IMR-90 (cell line): ENCODE results near the gene MFRP. TPM values are rescaled to one million over a fixed set of nuclear protein-coding genes. Genes with fewer than 3 reads are reported as not detected.

ENCODE experiments used
- ATAC-seq: fragments of 200-7000 bp; cut with Tn5 transposase; 2 replicates; pipeline ENCODE4 v1.9.1; 2020; ENCODE audit warnings: low read depth, mild to moderate bottlenecking, moderate library complexity
- BruUV-seq: library from RNA; stranded (reverse); fragments of 400-500 nt; replicated peaks from 2 replicates; lab custom pipeline; 2021; lab: Mats Ljungman, UMichigan
- CTCF ChIA-PET: fragments of 300-600 bp; formaldehyde crosslinking; extraction: SDS; loops from one replicate; lab custom pipeline; 2021; ENCODE audit warnings: antibody characterized with exemption; lab: Yijun Ruan, JAX
- POLR2A ChIA-PET: fragments of 300-600 bp; sonication (Branson Sonifier 250); formaldehyde crosslinking; loops from one replicate; lab custom pipeline; 2022; ENCODE audit warnings: antibody characterized with exemption; ENCODE audit not compliant: unreplicated experiment; lab: Charles Lee
- DNase-seq: peaks from one replicate; pipeline ENCODE4 v3.0.0; 2013
- H2AFZ ChIP-seq: replicated peaks from 2 replicates; pipeline ENCODE3; 2013; ENCODE audit warnings: low read length, mild to moderate bottlenecking; ENCODE audit not compliant: poor library complexity
- H2AK5ac ChIP-seq: 2 replicates; pipeline ENCODE4 v1.6.1; 2013; ENCODE audit warnings: low read depth, low read length, inconsistent platforms
- H2AK9ac ChIP-seq: replicated peaks from 2 replicates; pipeline ENCODE3; 2013; ENCODE audit warnings: mild to moderate bottlenecking, low read depth, low read length, moderate library complexity; ENCODE audit not compliant: poor library complexity
- H2BK120ac ChIP-seq: 2 replicates; pipeline ENCODE4 v1.6.1; 2013; ENCODE audit warnings: low read depth, low read length, inconsistent platforms
- H2BK15ac ChIP-seq: 3 replicates; pipeline ENCODE4 v1.6.1; 2013; ENCODE audit warnings: low read depth, low read length, inconsistent platforms
- H2BK20ac ChIP-seq: 2 replicates; pipeline ENCODE4 v1.6.1; 2013; ENCODE audit warnings: low read depth, mild to moderate bottlenecking, inconsistent platforms, low read length, moderate library complexity
- H2BK5ac ChIP-seq: 2 replicates; pipeline ENCODE4 v1.6.1; 2013; ENCODE audit warnings: mild to moderate bottlenecking, low read depth, low read length, inconsistent platforms; ENCODE audit not compliant: poor library complexity, severe bottlenecking
- H3K14ac ChIP-seq: replicated peaks from 2 replicates; pipeline ENCODE4 v1.6.1; 2013; ENCODE audit warnings: low read depth, low read length, inconsistent platforms
- H3K18ac ChIP-seq: 2 replicates; pipeline ENCODE4 v1.6.1; 2013; ENCODE audit warnings: low read depth, low read length, control low read depth
- H3K23ac ChIP-seq: 2 replicates; pipeline ENCODE4 v1.6.1; 2013; ENCODE audit warnings: low read depth, low read length, inconsistent platforms
- H3K27ac ChIP-seq: 2 replicates; pipeline ENCODE4 v1.5.1; 2013; ENCODE audit warnings: mild to moderate bottlenecking, control low read depth, low read length; ENCODE audit not compliant: insufficient read depth
- H3K27me3 ChIP-seq: 2 replicates; pipeline ENCODE4 v1.6.1; 2013; ENCODE audit warnings: low read length; ENCODE audit not compliant: control insufficient read depth, insufficient read depth
- H3K36me3 ChIP-seq: 2 replicates; pipeline ENCODE4 v1.6.1; 2013; ENCODE audit warnings: low read length, mixed read lengths; ENCODE audit not compliant: control insufficient read depth, insufficient read depth
- H3K4ac ChIP-seq: 2 replicates; pipeline ENCODE4 v1.6.1; 2013; ENCODE audit warnings: low read depth, low read length, inconsistent platforms
- H3K4me1 ChIP-seq: 2 replicates; pipeline ENCODE4 v1.6.1; 2013; ENCODE audit warnings: low read length, mixed read lengths; ENCODE audit not compliant: control insufficient read depth, insufficient read depth
- H3K4me2 ChIP-seq: 2 replicates; pipeline ENCODE4 v1.6.1; 2013; ENCODE audit warnings: low read depth, mild to moderate bottlenecking, control low read depth, low read length, moderate library complexity
- H3K4me3 ChIP-seq: 2 replicates; pipeline ENCODE4 v1.5.1; 2013; ENCODE audit warnings: low read depth, mild to moderate bottlenecking, control low read depth, low read length, moderate library complexity; ENCODE audit not compliant: insufficient read depth
- H3K56ac ChIP-seq: 2 replicates; pipeline ENCODE4 v1.6.1; 2013; ENCODE audit warnings: low read length, inconsistent platforms; ENCODE audit not compliant: insufficient read depth; ENCODE audit errors: extremely low read depth
- H3K79me1 ChIP-seq, 2 experiments: 2 replicates each; pipeline ENCODE4 v1.6.1; 2013; ENCODE audit warnings: low read length in 2 of 2, inconsistent platforms in 1 of 2, low read depth in 1 of 2
- H3K9ac ChIP-seq: 2 replicates; pipeline ENCODE4 v1.6.1; 2013; ENCODE audit warnings: low read depth, low read length, control low read depth
- H3K9me1 ChIP-seq: 2 replicates; pipeline ENCODE4 v1.6.1; 2013; ENCODE audit warnings: low read length, inconsistent platforms; ENCODE audit not compliant: insufficient read depth
- H3K9me3 ChIP-seq: 2 replicates; pipeline ENCODE4 v1.6.1; 2013; ENCODE audit warnings: low read length; ENCODE audit not compliant: control insufficient read depth, insufficient read depth
- H4K20me1 ChIP-seq: 2 replicates; pipeline ENCODE4 v1.6.1; 2013; ENCODE audit warnings: low read length, inconsistent platforms; ENCODE audit not compliant: insufficient read depth
- H4K5ac ChIP-seq: 2 replicates; pipeline ENCODE4 v1.6.1; 2013; ENCODE audit warnings: mild to moderate bottlenecking, low read depth, low read length, control low read depth
- H4K8ac ChIP-seq, 2 experiments: 2 replicates each; pipeline ENCODE4 v1.6.1; 2013; ENCODE audit warnings: low read depth in 2 of 2, low read length in 2 of 2, control low read depth in 1 of 2, inconsistent platforms in 1 of 2
- H4K91ac ChIP-seq: 2 replicates; pipeline ENCODE4 v1.6.1; 2013; ENCODE audit warnings: low read depth, low read length, inconsistent platforms; ENCODE audit not compliant: insufficient read depth
- BHLHE40 ChIP-seq: fragments of 150-350 bp; IDR thresholded peaks from 2 replicates; pipeline ENCODE4 v1.6.1; 2016; ENCODE audit warnings: mild to moderate bottlenecking, low read depth, low read length
- CEBPB ChIP-seq: IDR thresholded peaks from 2 replicates; pipeline ENCODE4 v1.6.1; 2012; ENCODE audit warnings: low read depth, low read length, improper control_type of control experiment
- CHD1 ChIP-seq: IDR thresholded peaks from 2 replicates; pipeline ENCODE4 v1.6.1; 2012; ENCODE audit warnings: low read depth, low read length, improper control_type of control experiment
- MAFK ChIP-seq: IDR thresholded peaks from 2 replicates; pipeline ENCODE4 v1.6.1; 2012; ENCODE audit warnings: low read depth, low read length, improper control_type of control experiment
- MAZ ChIP-seq: IDR thresholded peaks from 2 replicates; pipeline ENCODE4 v1.6.1; 2012; ENCODE audit warnings: low read depth, mild to moderate bottlenecking, low read length, improper control_type of control experiment, moderate library complexity, borderline replicate concordance
- NFE2L2 ChIP-seq: fragments of 150-350 bp; IDR thresholded peaks from 2 replicates; pipeline ENCODE4 v1.6.1; 2016; ENCODE audit warnings: low read depth, mild to moderate bottlenecking, low read length
- POLR2A ChIP-seq: IDR thresholded peaks from 2 replicates; pipeline ENCODE4 v1.6.1; 2012; ENCODE audit warnings: mild to moderate bottlenecking, low read depth, low read length
- RCOR1 ChIP-seq: IDR thresholded peaks from 2 replicates; pipeline ENCODE4 v1.6.1; 2012; ENCODE audit warnings: mild to moderate bottlenecking, low read length, improper control_type of control experiment; ENCODE audit not compliant: insufficient replicate concordance
- RFX5 ChIP-seq: IDR thresholded peaks from 2 replicates; pipeline ENCODE4 v1.8.0; 2012; ENCODE audit warnings: low read depth, mild to moderate bottlenecking, low read length, moderate library complexity
- SMC3 ChIP-seq: fragments of 150-350 bp; IDR thresholded peaks from 2 replicates; pipeline ENCODE4 v1.6.1; 2016; ENCODE audit warnings: low read depth, mild to moderate bottlenecking, antibody characterized with exemption, low read length, moderate library complexity
- USF2 ChIP-seq: fragments of 150-350 bp; IDR thresholded peaks from 2 replicates; pipeline ENCODE4 v1.6.1; 2017; ENCODE audit warnings: mild to moderate bottlenecking, antibody characterized with exemption, low read length, low read depth
- WGBS, 2 experiments: methylation state at CpG; one replicate each; pipeline versions ENCODE4 v1.1.5 to v1.1.7; 2013; ENCODE audit warnings: missing lambda C conversion rate in 2 of 2; ENCODE audit not compliant: insufficient read length in 1 of 2; ENCODE audit errors: extremely low coverage in 2 of 2; 5-methylcytosine and 5-hydroxymethylcytosine counted together
- dilution Hi-C: fragments of 300-500 bp; cut with HindIII; formaldehyde crosslinking; loops from one replicate; pipeline ENCODE4 v1.14.3; 2018; ENCODE audit warnings: low sequenced_read_pairs; ENCODE audit not compliant: unreplicated experiment
- in situ Hi-C: fragments of 300-500 bp; cut with MboI; formaldehyde crosslinking; loops from 3 replicates; pipeline ENCODE4 v1.14.3; 2019; ENCODE audit warnings: low sequenced_read_pairs, inconsistent platforms, mixed read lengths
- intact Hi-C: fragments of 100-400 bp; cut with micrococcal nuclease; formaldehyde crosslinking; loops from 2 replicates; pipeline ENCODE4 v1.10.0; 2022
- polyA plus RNA-seq, 3 experiments: library from polyadenylated mRNA; depleted of rRNA; stranded (reverse); fragments of >200 nt; gene quantifications; 2 replicates each; pipeline ENCODE4 v1.2.3, GENCODE V29; 2012; ENCODE audit warnings: low replicate concordance in 1 of 3
- total RNA-seq: library from RNA; depleted of rRNA; stranded (reverse); fragments of >200 nt; gene quantifications from 2 replicates; pipeline ENCODE4 v1.2.3, GENCODE V29; 2012

Gene MFRP
- total and polyA plus RNA-seq, 2 of the 4 experiments (the other 2 are of a cell fraction): not detected

- TF ChIP-seq SMC3: no peak
These were observed 26.2 kb downstream of the MFRP start (continued) for GRCh38 chr11:119320240-119320775.

- Histone ChIP-seq H3K14ac (peak overlapping the region; percentile 57), H3K4me1 (peaks cover 49% of the 10 kb centered on the region), H4K5ac (peak overlapping the region; percentile 50; the same call in 1 of the 2 replicates), H3K4me2 (no peak overlapping the region), H3K56ac (peak overlapping the region; percentile 47; the same call in 1 of the 2 replicates), H2AK9ac (peak overlapping the region; percentile 83), H2BK120ac (peak overlapping the region; percentile 92), H3K4me3 (no peak overlapping the region), H4K20me1 (peaks cover 14% of the 10 kb centered on the region), H3K9me1 (peaks cover 19% of the 10 kb centered on the region), H3K9me3 (no peaks in the 10 kb centered on the region), H3K79me1 (peaks cover 9 to 50% of the 10 kb centered on the region in 2 experiments; a peak in 3 of 4 replicates), H3K23ac (0 out of 2 replicates have a peak overlapping the region, but pooled peaks have one; percentile 31), H4K8ac (peak overlapping the region; percentile 77 to 95), H3K27me3 (no peaks in the 10 kb centered on the region), H2BK20ac (peak overlapping the region; percentile 86), H2AK5ac (peak overlapping the region; percentile 96), H2BK5ac (peak overlapping the region; percentile 69), H3K27ac (peak overlapping the region; percentile 38), H2AFZ (peak overlapping the region; percentile 90), H3K9ac (no peak overlapping the region), H2BK15ac (peak overlapping the region; percentile 78; the same call in 1 of the 3 replicates), H4K91ac (peak overlapping the region; percentile 91), H3K18ac (no peak overlapping the region), H3K4ac (peak overlapping the region; percentile 86), H3K36me3 (peaks cover 1% of the 10 kb centered on the region; the same call in 1 of the 2 replicates)
- intact Hi-C loops: loop anchor here (2.0 to 5.0 kb wide), 2 partner anchors 19 to 172 kb away; partner anchors contain the start of gene ABCG4
- ChIA-PET CTCF (no interaction called here), POLR2A (interaction anchor here (1.0 kb wide), 1 partner anchor 18 kb away, joined by 3 read pairs; no protein-coding TSS in a partner anchor)
- BruUV-seq: no TSS peak
- DNase-seq (no peak), ATAC-seq (no peak)
- 67% methylated on average over 6 of the region's 11 CpGs; no CpG with 5 or more reads in 1 of the 2 experiments for WGBS, 2 experiments
- TF ChIP-seq SMC3 (no peak), POLR2A (no peak), RFX5 (no peak), USF2 (no peak), NFE2L2 (no peak), MAZ (no peak), BHLHE40 (no peak), MAFK (no peak), CEBPB (no peak), CHD1 (no peak), RCOR1 (no peak)
- dilution Hi-C loops: no loop called here
- in situ Hi-C loops: no loop called here
These were observed 26.7 kb downstream of the MFRP start for GRCh38 chr11:119319700-119320239.
